ENCODE results near the gene ZNF433. TPM values are rescaled to one million over a fixed set of nuclear protein-coding genes. Genes with fewer than 3 reads are reported as not detected.
A peak's percentile ranks its signal among the peaks of the same experiment; 100 is the strongest.
"Not testable (repeated sequence)": the region's sequence is repeated elsewhere in the genome, so short reads cannot be mapped to it uniquely, and the experiment has no call there.

The ZNF433 gene
- total and polyA plus RNA-seq, 2 donors = 2.0 to 6.3 TPM

- Histone ChIP-seq H3K9me3 (ENCODE audit: control insufficient read depth in 2 of 2, insufficient read depth in 1 of 2, low read length in 1 of 2) (peaks cover 24 to 67% of the 10 kb centered on the region in 2 donors), H3K27me3 (ENCODE audit: control insufficient read depth in 2 of 2, insufficient read depth in 1 of 2, low read length in 1 of 2) (no peaks in the 10 kb centered on the region), H3K27ac (ENCODE audit: low read depth in 1 of 2, low read length in 1 of 2) (no peak overlapping the region), H3K36me3 (ENCODE audit: control insufficient read depth in 2 of 2, insufficient read depth in 2 of 2, low read length in 1 of 2) (peaks cover 38 to 50% of the 10 kb centered on the region in 2 donors), H3K4me3 (ENCODE audit: low read length in 2 of 2) (no peak overlapping the region), H3K4me1 (ENCODE audit: control insufficient read depth in 2 of 2, insufficient read depth in 2 of 2, low read length in 2 of 2) (no peaks in the 10 kb centered on the region)
- no peak for DNase-seq (ENCODE audit: low read depth in 6 of 9, low spot score in 9 of 9)
- 98% methylated on average over 9 of the region's 9 CpGs for WGBS
Measured at GRCh38 chr19:12015015-12015752, 20.3 kb downstream of the ZNF433 start.

GRCh38 chr19:12000152-12000981, 35.1 kb downstream of the ZNF433 start:
- Histone ChIP-seq H3K27me3 (ENCODE audit: control insufficient read depth in 2 of 2, insufficient read depth in 1 of 2, low read length in 1 of 2) (no peaks in the 10 kb centered on the region), H3K4me3 (ENCODE audit: low read length in 2 of 2) (no peak overlapping the region), H3K4me1 (ENCODE audit: control insufficient read depth in 2 of 2, insufficient read depth in 2 of 2, low read length in 2 of 2) (no peaks in the 10 kb centered on the region), H3K9me3 (ENCODE audit: control insufficient read depth in 2 of 2, insufficient read depth in 1 of 2, low read length in 1 of 2) (peaks cover 0 to 13% of the 10 kb centered on the region in 2 donors), H3K27ac (ENCODE audit: low read depth in 1 of 2, low read length in 1 of 2) (no peak overlapping the region), H3K36me3 (ENCODE audit: control insufficient read depth in 2 of 2, insufficient read depth in 2 of 2, low read length in 1 of 2) (peaks cover 18 to 22% of the 10 kb centered on the region in 2 donors)
- 92% methylated on average over 9 of the region's 9 CpGs for WGBS
- DNase-seq (ENCODE audit: low read depth in 6 of 9, low spot score in 9 of 9) = no peak

GRCh38 chr19:11995174-11995573, 40.3 kb downstream of the ZNF433 start:
- Histone ChIP-seq H3K4me3 (ENCODE audit: low read length in 2 of 2) (no peak overlapping the region), H3K36me3 (ENCODE audit: control insufficient read depth in 2 of 2, insufficient read depth in 2 of 2, low read length in 1 of 2) (peaks cover 10 to 16% of the 10 kb centered on the region in 2 donors), H3K27ac (ENCODE audit: low read depth in 1 of 2, low read length in 1 of 2) (no peak overlapping the region), H3K4me1 (ENCODE audit: control insufficient read depth in 2 of 2, insufficient read depth in 2 of 2, low read length in 2 of 2) (no peaks in the 10 kb centered on the region), H3K9me3 (ENCODE audit: control insufficient read depth in 2 of 2, insufficient read depth in 1 of 2, low read length in 1 of 2) (peaks cover 0 to 7% of the 10 kb centered on the region in 2 donors), H3K27me3 (ENCODE audit: control insufficient read depth in 2 of 2, insufficient read depth in 1 of 2, low read length in 1 of 2) (no peaks in the 10 kb centered on the region)
- 95% methylated on average over 1 of the region's 1 CpG for WGBS
- DNase-seq (ENCODE audit: low read depth in 6 of 9, low spot score in 9 of 9) = no peak

GRCh38 chr19:11991921-11992320, 43.6 kb downstream of the ZNF433 start:
- WGBS = 79% methylated on average over 4 of the region's 4 CpGs
- H3K27me3 ChIP-seq (ENCODE audit: control insufficient read depth in 2 of 2, insufficient read depth in 1 of 2, low read length in 1 of 2); H3K27ac ChIP-seq (ENCODE audit: low read depth in 1 of 2, low read length in 1 of 2); H3K9me3 ChIP-seq (ENCODE audit: control insufficient read depth in 2 of 2, insufficient read depth in 1 of 2, low read length in 1 of 2); DNase-seq (ENCODE audit: low read depth in 6 of 9, low spot score in 9 of 9); H3K4me3 ChIP-seq (ENCODE audit: low read length in 2 of 2): not testable (repeated sequence)
- Histone ChIP-seq H3K4me1 (ENCODE audit: control insufficient read depth in 2 of 2, insufficient read depth in 2 of 2, low read length in 2 of 2) (peaks cover 6 to 14% of the 10 kb centered on the region in 2 donors), H3K36me3 (ENCODE audit: control insufficient read depth in 2 of 2, insufficient read depth in 2 of 2, low read length in 1 of 2) (peaks cover 4 to 15% of the 10 kb centered on the region in 2 donors)

GRCh38 chr19:11989112-11989456, 46.4 kb downstream of the ZNF433 start:
- Histone ChIP-seq H3K27me3 (ENCODE audit: control insufficient read depth in 2 of 2, insufficient read depth in 1 of 2, low read length in 1 of 2) (no peaks in the 10 kb centered on the region), H3K36me3 (ENCODE audit: control insufficient read depth in 2 of 2, insufficient read depth in 2 of 2, low read length in 1 of 2) (peaks cover 4 to 12% of the 10 kb centered on the region in 2 donors), H3K4me3 (ENCODE audit: low read length in 2 of 2) (peak overlapping the region; percentile 98 to 99), H3K4me1 (ENCODE audit: control insufficient read depth in 2 of 2, insufficient read depth in 2 of 2, low read length in 2 of 2) (peaks cover 6 to 14% of the 10 kb centered on the region in 2 donors), H3K27ac (ENCODE audit: low read depth in 1 of 2, low read length in 1 of 2) (peak overlapping the region in 1 of 2 donors; percentile 97), H3K9me3 (ENCODE audit: control insufficient read depth in 2 of 2, insufficient read depth in 1 of 2, low read length in 1 of 2) (peaks cover 0 to 16% of the 10 kb centered on the region in 2 donors)
- WGBS = 77% methylated on average over 9 of the region's 9 CpGs
- DNase-seq (ENCODE audit: low read depth in 6 of 9, low spot score in 9 of 9) = no peak

- H3K4me3 ChIP-seq (ENCODE audit: low read length in 2 of 2) = peak overlapping the region; percentile 98 to 99
- peaks cover 6 to 14% of the 10 kb centered on the region in 2 donors for H3K4me1 ChIP-seq (ENCODE audit: control insufficient read depth in 2 of 2, insufficient read depth in 2 of 2, low read length in 2 of 2)
- peak overlapping the region; percentile 97 for H3K27ac ChIP-seq (ENCODE audit: low read depth in 1 of 2, low read length in 1 of 2)
Measured at GRCh38 chr19:11987405-11988281, 47.8 kb downstream of the ZNF433 start.

GRCh38 chr19:11986754-11987153, 48.7 kb downstream of the ZNF433 start:
- peaks cover 0 to 24% of the 10 kb centered on the region in 2 donors for H3K9me3 ChIP-seq (ENCODE audit: control insufficient read depth in 2 of 2, insufficient read depth in 1 of 2, low read length in 1 of 2)
- H3K36me3 ChIP-seq (ENCODE audit: control insufficient read depth in 2 of 2, insufficient read depth in 2 of 2, low read length in 1 of 2) = peaks cover 4 to 7% of the 10 kb centered on the region in 2 donors
- DNase-seq (ENCODE audit: low read depth in 6 of 9, low spot score in 9 of 9) = no peak
- 97% methylated on average over 17 of the region's 17 CpGs for WGBS
- H3K4me1 ChIP-seq (ENCODE audit: control insufficient read depth in 2 of 2, insufficient read depth in 2 of 2, low read length in 2 of 2) = peaks cover 6 to 14% of the 10 kb centered on the region in 2 donors
- H3K27me3 ChIP-seq (ENCODE audit: control insufficient read depth in 2 of 2, insufficient read depth in 1 of 2, low read length in 1 of 2) = no peaks in the 10 kb centered on the region
- no peak overlapping the region for H3K4me3 ChIP-seq (ENCODE audit: low read length in 2 of 2)
- no peak overlapping the region for H3K27ac ChIP-seq (ENCODE audit: low read depth in 1 of 2, low read length in 1 of 2)

More at GRCh38 chr19:11987405-11988281, 47.8 kb downstream of the ZNF433 start:
- Histone ChIP-seq H3K36me3 (ENCODE audit: control insufficient read depth in 2 of 2, insufficient read depth in 2 of 2, low read length in 1 of 2) (peaks cover 4 to 7% of the 10 kb centered on the region in 2 donors), H3K27me3 (ENCODE audit: control insufficient read depth in 2 of 2, insufficient read depth in 1 of 2, low read length in 1 of 2) (no peaks in the 10 kb centered on the region), H3K9me3 (ENCODE audit: control insufficient read depth in 2 of 2, insufficient read depth in 1 of 2, low read length in 1 of 2) (peaks cover 0 to 18% of the 10 kb centered on the region in 2 donors)
- under 1% methylated on average over 54 of the region's 54 CpGs for WGBS
- peak; percentile 83 to 97 (median 93) for DNase-seq (ENCODE audit: low read depth in 6 of 9, low spot score in 9 of 9)

- H3K27me3 ChIP-seq (ENCODE audit: control insufficient read depth in 2 of 2, insufficient read depth in 1 of 2, low read length in 1 of 2) = no peaks in the 10 kb centered on the region
- peaks cover under 1% of the 10 kb centered on the region in 2 donors for H3K36me3 ChIP-seq (ENCODE audit: control insufficient read depth in 2 of 2, insufficient read depth in 2 of 2, low read length in 1 of 2)
- H3K4me1 ChIP-seq (ENCODE audit: control insufficient read depth in 2 of 2, insufficient read depth in 2 of 2, low read length in 2 of 2) = peaks cover 6 to 14% of the 10 kb centered on the region in 2 donors
- no peak overlapping the region for H3K4me3 ChIP-seq (ENCODE audit: low read length in 2 of 2)
- H3K9me3 ChIP-seq (ENCODE audit: control insufficient read depth in 2 of 2, insufficient read depth in 1 of 2, low read length in 1 of 2) = peaks cover 6 to 38% of the 10 kb centered on the region in 2 donors
- WGBS = 38% methylated on average over 5 of the region's 5 CpGs
- H3K27ac ChIP-seq (ENCODE audit: low read depth in 1 of 2, low read length in 1 of 2) = no peak overlapping the region
- peak in 1 of 9 donors; percentile 28 for DNase-seq (ENCODE audit: low read depth in 6 of 9, low spot score in 9 of 9)
Measured at GRCh38 chr19:11984986-11985385, 50.5 kb downstream of the ZNF433 start.

Measured in thymus (tissue), 11 donors.